Subcutaneous preadipocyte (primary cell): ENCODE data around the gene HTR3D. TPM values are rescaled to one million over a fixed set of nuclear protein-coding genes. Genes with fewer than 3 reads are reported as not detected.

Experiments used
- small RNA-seq: library from RNA; depleted of rRNA; stranded (forward); fragments of <200 nt; gene quantifications from one replicate; pipeline ENCODE3, GENCODE V24; 2012
- total RNA-seq: library from RNA; depleted of rRNA; stranded (reverse); fragments of >200 nt; gene quantifications from 2 replicates; pipeline ENCODE4 v1.2.3, GENCODE V29; 2012

The HTR3D gene, protein sequence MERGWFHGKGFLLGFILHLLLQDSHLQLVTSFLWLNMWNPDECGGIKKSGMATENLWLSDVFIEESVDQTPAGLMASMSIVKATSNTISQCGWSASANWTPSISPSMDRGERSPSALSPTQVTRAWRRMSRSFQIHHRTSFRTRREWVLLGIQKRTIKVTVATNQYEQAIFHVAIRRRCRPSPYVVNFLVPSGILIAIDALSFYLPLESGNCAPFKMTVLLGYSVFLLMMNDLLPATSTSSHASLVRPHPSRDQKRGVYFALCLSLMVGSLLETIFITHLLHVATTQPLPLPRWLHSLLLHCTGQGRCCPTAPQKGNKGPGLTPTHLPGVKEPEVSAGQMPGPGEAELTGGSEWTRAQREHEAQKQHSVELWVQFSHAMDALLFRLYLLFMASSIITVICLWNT
- total RNA-seq: not detected in 2 replicates

GRCh38 chr3:184031187-184031792, at the start of gene HTR3D:
TSS of gene HTR3D (plus strand) at chr3:184031742. CDS start at chr3:184031742, 0 bp downstream.

GRCh38 chr3:184017672-184018423, 13.7 kb upstream of the HTR3D start, which contains the start of gene ABCC5:
TSS of gene ABCC5 (minus strand) at chr3:184017884. CDS start at chr3:184014392, 3,492 bp downstream.

GRCh38 chr3:184052767-184053166, 21.2 kb downstream of the HTR3D start, which contains the start of gene HTR3C:
TSS of gene HTR3C (plus strand) at chr3:184053047. CDS start at chr3:184053081, 34 bp downstream.

Small RNA genes lying within 50 kb of the gene (small RNA-seq; reads per million reads assigned to genes)
- gene RF00019: not detected

Other genes with a start within 250 kb of the HTR3D start
- 0.73 and 3.9 TPM in 2 replicates for gene MAP6D1, start 206.2 kb upstream of the HTR3D start, total RNA-seq
- 23.1 and 32.0 TPM in 2 replicates for gene PARL, start 146.9 kb upstream of the HTR3D start, total RNA-seq
- gene ABCC5, start 13.9 kb upstream of the HTR3D start, total RNA-seq: 13.6 and 16.4 TPM in 2 replicates
- gene HTR3C, start 21.3 kb downstream of the HTR3D start, total RNA-seq: not detected in 2 replicates
- not detected in 2 replicates for gene HTR3E, start 65.3 kb downstream of the HTR3D start, total RNA-seq
- gene EIF2B5, start 103.6 kb downstream of the HTR3D start, total RNA-seq: 26.1 and 34.2 TPM in 2 replicates
- gene DVL3, start 123.6 kb downstream of the HTR3D start, total RNA-seq: 22.8 and 28.5 TPM in 2 replicates
- gene AP2M1, start 143.1 kb downstream of the HTR3D start, total RNA-seq: 359 and 374 TPM in 2 replicates
- 34.6 and 38.2 TPM in 2 replicates for gene ABCF3, start 154.5 kb downstream of the HTR3D start, total RNA-seq
- not detected in 2 replicates for gene VWA5B2, start 197.8 kb downstream of the HTR3D start, total RNA-seq
- gene ALG3, start 217.2 kb downstream of the HTR3D start, total RNA-seq: 49.3 and 56.6 TPM in 2 replicates
- 5.5 and 5.7 TPM in 2 replicates for gene EEF1AKMT4, start 217.9 kb downstream of the HTR3D start, total RNA-seq
- gene CAMK2N2, start 229.8 kb downstream of the HTR3D start, total RNA-seq: not detected in 2 replicates
- gene ECE2, start 244.3 kb downstream of the HTR3D start, total RNA-seq: not detected in 2 replicates